ENCODE data around the gene CDK14.

The CDK14 gene

GRCh38 chr7:90595801-90596670 lies at the start of gene CDK14:
CDK14 (plus strand) TSS chr7:90596321; CDS start chr7:90596628, 307 bp downstream.
- no peak for DNase-seq (ENCODE audit: low read depth)

- DNase-seq (ENCODE audit: low read depth) = no peak
Observed at GRCh38 chr7:90551036-90551435, 45.1 kb upstream of the CDK14 start.

GRCh38 chr7:90552521-90552920 lies 43.6 kb upstream of the CDK14 start:
- DNase-seq (ENCODE audit: low read depth) = no peak

- DNase-seq (ENCODE audit: low read depth) = no peak
Observed at GRCh38 chr7:90560730-90561129, 35.4 kb upstream of the CDK14 start.

GRCh38 chr7:90563286-90563685 lies 32.8 kb upstream of the CDK14 start:
- DNase-seq (ENCODE audit: low read depth) = no peak

- DNase-seq (ENCODE audit: low read depth) = no peak
Observed at GRCh38 chr7:90564455-90564854, 31.7 kb upstream of the CDK14 start.

- DNase-seq (ENCODE audit: low read depth) = no peak
Observed at GRCh38 chr7:90568213-90568612, 27.9 kb upstream of the CDK14 start.

- no peak for DNase-seq (ENCODE audit: low read depth)
Observed at GRCh38 chr7:90569368-90569767, 26.8 kb upstream of the CDK14 start.

- no peak for DNase-seq (ENCODE audit: low read depth)
Observed at GRCh38 chr7:90570373-90570959, 25.7 kb upstream of the CDK14 start.

GRCh38 chr7:90574146-90574819 lies 21.8 kb upstream of the CDK14 start:
- DNase-seq (ENCODE audit: low read depth) = no peak

GRCh38 chr7:90574820-90575187 lies 21.3 kb upstream of the CDK14 start:
- DNase-seq (ENCODE audit: low read depth) = no peak

GRCh38 chr7:90579181-90579688 lies 16.9 kb upstream of the CDK14 start:
- no peak for DNase-seq (ENCODE audit: low read depth)

- DNase-seq (ENCODE audit: low read depth) = no peak
Observed at GRCh38 chr7:90580051-90580450, 16.1 kb upstream of the CDK14 start.

- DNase-seq (ENCODE audit: low read depth) = no peak
Observed at GRCh38 chr7:90582164-90582563, 14.0 kb upstream of the CDK14 start.

GRCh38 chr7:90584378-90584777 lies 11.7 kb upstream of the CDK14 start:
- DNase-seq (ENCODE audit: low read depth) = no peak

GRCh38 chr7:90586091-90586490 lies 10.0 kb upstream of the CDK14 start:
- DNase-seq (ENCODE audit: low read depth) = no peak

GRCh38 chr7:90587766-90588165 lies 8.4 kb upstream of the CDK14 start:
- no peak for DNase-seq (ENCODE audit: low read depth)

GRCh38 chr7:90592033-90592432 lies 4.1 kb upstream of the CDK14 start:
- no peak for DNase-seq (ENCODE audit: low read depth)

GRCh38 chr7:90593205-90593604 lies 2.9 kb upstream of the CDK14 start:
- no peak for DNase-seq (ENCODE audit: low read depth)

- DNase-seq (ENCODE audit: low read depth) = no peak
Observed at GRCh38 chr7:90594751-90595317, 1.3 kb upstream of the CDK14 start.

- DNase-seq (ENCODE audit: low read depth) = no peak
Observed at GRCh38 chr7:90595342-90595800, 750 bp upstream of the CDK14 start.
